Measurements from ENCODE around the gene HTN1.
"Not testable (repeated sequence)": the region's sequence is repeated elsewhere in the genome, so short reads cannot be mapped to it uniquely, and the experiment has no call there.

The HTN1 gene

GRCh38 chr4:70041652-70042286 is 8.5 kb upstream of the HTN1 start:
- FAIRE-seq (no peak), DNase-seq (ENCODE audit: insufficient read length, low spot score) (no peak)
- TF ChIP-seq CTCF (IDR thresholded peaks at IDR 0.05; ENCODE audit: insufficient read depth, missing control alignments), result no peak

GRCh38 chr4:70056534-70056933 is 6.3 kb downstream of the HTN1 start:
- FAIRE-seq; DNase-seq (ENCODE audit: insufficient read length, low spot score): not testable (repeated sequence)

- FAIRE-seq (no peak), DNase-seq (ENCODE audit: insufficient read length, low spot score) (no peak)
- no peak for TF ChIP-seq CTCF (IDR thresholded peaks at IDR 0.05; ENCODE audit: insufficient read depth, missing control alignments)
These were observed 7.4 kb downstream of the HTN1 start for GRCh38 chr4:70057651-70058050.

- DNase-seq (ENCODE audit: insufficient read length, low spot score) (no peak), FAIRE-seq (no peak)
- no peak for TF ChIP-seq CTCF (IDR thresholded peaks at IDR 0.05; ENCODE audit: insufficient read depth, missing control alignments)
These were observed 8.9 kb downstream of the HTN1 start for GRCh38 chr4:70059149-70059548.

GRCh38 chr4:70062000-70062399 is 11.8 kb downstream of the HTN1 start:
- TF ChIP-seq CTCF (IDR thresholded peaks at IDR 0.05; ENCODE audit: insufficient read depth, missing control alignments), result no peak
- FAIRE-seq (no peak), DNase-seq (ENCODE audit: insufficient read length, low spot score) (no peak)

GRCh38 chr4:70080205-70080604 is 30.0 kb downstream of the HTN1 start:
- no peak for FAIRE-seq
- no peak for TF ChIP-seq CTCF (IDR thresholded peaks at IDR 0.05; ENCODE audit: insufficient read depth, missing control alignments)

GRCh38 chr4:70099206-70099605 is 49.0 kb downstream of the HTN1 start:
- no peak for TF ChIP-seq CTCF (IDR thresholded peaks at IDR 0.05; ENCODE audit: insufficient read depth, missing control alignments)
- FAIRE-seq (no peak), DNase-seq (ENCODE audit: insufficient read length, low spot score) (no peak)

More at GRCh38 chr4:70080205-70080604, 30.0 kb downstream of the HTN1 start:
- no peak for DNase-seq (ENCODE audit: insufficient read length, low spot score)

Data from D721Med (cell line).